K562 (cell line): ENCODE data around the gene AGBL1. TPM values are rescaled to one million over a fixed set of nuclear protein-coding genes. Genes with fewer than 3 reads are reported as not detected.
"Not testable (repeated sequence)": the region's sequence is repeated elsewhere in the genome, so short reads cannot be mapped to it uniquely, and the experiment has no call there.

ENCODE experiments used
- ATAC-seq: fragments of 200-7000 bp; cut with Tn5 transposase; 3 replicates; pipeline ENCODE4 v1.9.1; 2020; ENCODE audit warnings: moderate library complexity
- BruUV-seq: library from RNA; stranded (reverse); fragments of 400-500 nt; replicated peaks from 2 replicates; lab custom pipeline; 2021; lab: Mats Ljungman, UMichigan
- CTCF ChIA-PET: fragments of 300-600 bp; formaldehyde crosslinking; extraction: SDS; loops from one replicate; lab custom pipeline; 2021; ENCODE audit warnings: low intra/inter-chr PET ratio; lab: Yijun Ruan, JAX
- POLR2A ChIA-PET: fragments of 300-600, 350-650 bp; sonication (Branson Sonifier 250); formaldehyde crosslinking; extraction: SDS; loops from one replicate; lab custom pipeline; 2021; ENCODE audit warnings: antibody characterized with exemption, inconsistent platforms; lab: Yijun Ruan, JAX
- DNase-seq, 4 experiments: peaks; one replicate each; pipeline versions ENCODE4 v3.0.0 to v3.0.0-alpha.2; 2011 to 2018; ENCODE audit warnings: low spot score in 3 of 4, mixed read lengths in 3 of 4; ENCODE audit errors: extremely low read depth in 1 of 4
- FAIRE-seq: peaks from 2 replicates; lab custom pipeline; 2011; peaks lifted over from hg19 to GRCh38; lab: Jason Lieb, UNC
- H2AFZ ChIP-seq: 2 replicates; pipeline ENCODE4 v1.6.0; 2011; ENCODE audit warnings: low read depth, low read length, control low read depth, inconsistent platforms
- H3K27ac ChIP-seq: fragments of 200-600 bp; 3 replicates; pipeline ENCODE4 v1.8.0; 2011; ENCODE audit warnings: low read depth, mild to moderate bottlenecking, control low read depth, inconsistent platforms, low read length, moderate library complexity, mixed read lengths; ENCODE audit errors: extremely low read depth
- H3K27me3 ChIP-seq, 2 experiments: fragments of 300-600 bp in 1 of 2; 2 replicates in 1 of 2; 3 replicates in 1 of 2; pipeline versions ENCODE4 v1.6.0 to v1.8.0; 2011; ENCODE audit warnings: inconsistent platforms in 2 of 2, low read length in 2 of 2, mild to moderate bottlenecking in 1 of 2, mixed read lengths in 1 of 2, moderate library complexity in 1 of 2; ENCODE audit not compliant: control insufficient read depth in 2 of 2, insufficient read depth in 2 of 2
- H3K36me3 ChIP-seq: fragments of 300-600 bp; 3 replicates; pipeline ENCODE4 v1.8.0; 2011; ENCODE audit warnings: mild to moderate bottlenecking, low read length, inconsistent platforms; ENCODE audit not compliant: control insufficient read depth, insufficient read depth
- H3K4me1 ChIP-seq, 2 experiments: fragments of 200-600 bp in 1 of 2; replicated peaks in 1 of 2; 2 replicates in 1 of 2; 3 replicates in 1 of 2; pipeline versions ENCODE4 v1.5.1 to v1.8.0; 2011; ENCODE audit warnings: inconsistent platforms in 2 of 2, low read length in 2 of 2, mild to moderate bottlenecking in 1 of 2, mixed read lengths in 1 of 2, moderate library complexity in 1 of 2; ENCODE audit not compliant: control insufficient read depth in 2 of 2, insufficient read depth in 2 of 2
- H3K4me2 ChIP-seq: 2 replicates; pipeline ENCODE4 v1.6.1; 2011; ENCODE audit warnings: low read length, control low read depth, inconsistent platforms, mixed read lengths; ENCODE audit not compliant: insufficient read depth
- H3K4me3 ChIP-seq: fragments of 200-600 bp; sonication (generic), shearing (Covaris generic); 2 replicates; pipeline ENCODE4 v1.5.1; 2016; ENCODE audit warnings: control low read depth, inconsistent platforms
- H3K79me2 ChIP-seq: fragments of 200-600 bp; 3 replicates; pipeline ENCODE4 v1.8.0; 2011; ENCODE audit warnings: low read length, inconsistent platforms; ENCODE audit not compliant: control insufficient read depth, insufficient read depth
- H3K9ac ChIP-seq, 2 experiments: 2 replicates each; pipeline versions ENCODE4 v1.6.0 to v1.6.1; 2011; ENCODE audit warnings: low read depth in 2 of 2, low read length in 2 of 2, control low read depth in 1 of 2, inconsistent platforms in 1 of 2, mild to moderate bottlenecking in 1 of 2, mixed read lengths in 1 of 2; ENCODE audit not compliant: insufficient read depth in 1 of 2
- H3K9me1 ChIP-seq: one replicate; pipeline ENCODE4 v1.6.0; 2011; ENCODE audit warnings: inconsistent platforms, mild to moderate bottlenecking, low read length, moderate library complexity; ENCODE audit not compliant: control insufficient read depth, insufficient read depth
- H3K9me3 ChIP-seq: replicated peaks from 2 replicates; pipeline ENCODE4 v1.5.1; 2011; ENCODE audit warnings: low read depth, low read length, inconsistent platforms; ENCODE audit not compliant: control insufficient read depth, insufficient read depth
- H4K20me1 ChIP-seq: replicated peaks from 2 replicates; pipeline ENCODE4 v1.6.1; 2011; ENCODE audit warnings: low read length, inconsistent platforms, mixed read lengths; ENCODE audit not compliant: control insufficient read depth, insufficient read depth
- ETV6 ChIP-seq, 3 experiments: fragments of 150-350 bp in 1 of 3; sonication (generic) in 1 of 3; formaldehyde crosslinking in 1 of 3; IDR thresholded peaks; 2 replicates each; pipeline versions ENCODE4 v1.6.1 to v1.8.0; 2014 to 2022; ENCODE audit warnings: borderline replicate concordance in 2 of 3, low read depth in 2 of 3, antibody characterized with exemption in 1 of 3, low read length in 1 of 3, mild to moderate bottlenecking in 1 of 3, missing genetic modification reagents in 1 of 3
- GTF2B ChIP-seq: IDR thresholded peaks from 2 replicates; pipeline ENCODE4 v1.6.1; 2011; ENCODE audit not compliant: insufficient read length; ENCODE audit errors: extremely low read depth
- PREB ChIP-seq: sonication (generic); formaldehyde crosslinking; IDR thresholded peaks from 2 replicates; pipeline ENCODE4 v1.8.1; 2023; ENCODE audit warnings: mild to moderate bottlenecking, missing genetic modification reagents
- PRMT5 ChIP-seq: sonication (generic); formaldehyde crosslinking; IDR thresholded peaks from 2 replicates; pipeline ENCODE4 v1.5.0; 2020; ENCODE audit warnings: missing genetic modification reagents
- TEAD2 ChIP-seq: fragments of 450-650 bp; IDR thresholded peaks from 2 replicates; pipeline ENCODE4 v1.6.1; 2016; ENCODE audit warnings: missing genetic modification characterization, control low read depth, missing compliant biosample characterization
- TOE1 ChIP-seq, 2 experiments: fragments of 450-650 bp in 1 of 2; sonication (generic) in 1 of 2; formaldehyde crosslinking in 1 of 2; IDR thresholded peaks; 2 replicates each; pipeline versions ENCODE4 v1.7.1 to v1.8.0; 2016 to 2022; ENCODE audit warnings: borderline replicate concordance in 2 of 2, mild to moderate bottlenecking in 2 of 2, antibody characterized with exemption in 1 of 2, inconsistent platforms in 1 of 2, low read depth in 1 of 2, missing genetic modification reagents in 1 of 2, moderate library complexity in 1 of 2
- ZNF592 ChIP-seq: fragments of 450-650 bp; IDR thresholded peaks from 2 replicates; pipeline ENCODE4 v1.6.1; 2017; ENCODE audit warnings: antibody characterized with exemption, mild to moderate bottlenecking
- WGBS: fragments of 100-300 bp; shearing (Covaris generic); methylation state at CpG from one replicate; pipeline ENCODE4 v1.1.6; 2016; ENCODE audit warnings: low coverage, mixed read lengths; ENCODE audit not compliant: insufficient coverage; ENCODE audit errors: missing lambda C conversion rate; 5-methylcytosine and 5-hydroxymethylcytosine counted together
- in situ Hi-C: fragments of 300-500 bp; cut with MboI; formaldehyde crosslinking; loops from 4 replicates; pipeline ENCODE4 v1.15.0; 2018; ENCODE audit warnings: inconsistent platforms, mixed read lengths
- intact Hi-C: fragments of 100-400 bp; cut with micrococcal nuclease; formaldehyde crosslinking; loops from 2 replicates; pipeline ENCODE4 v1.14.2; 2022
- polyA plus RNA-seq, 8 experiments: library from polyadenylated mRNA; depleted of rRNA in 4 of 8; stranded (reverse) in 5 of 8; unstranded in 3 of 8; fragments of >200 nt; fragmentation: Nextera tagmentation in 2 of 8; fragmentation: Illumina TruSeq in 1 of 8; extraction: Ambion mirVana in 2 of 8; extraction: Trizol in 1 of 8; gene quantifications; 2 replicates each; pipeline versions ENCODE4 v1.2.1 to v1.2.3, GENCODE V29; 2011 to 2014; ENCODE audit warnings: inconsistent platforms in 1 of 8, missing spikeins in 1 of 8
- total RNA-seq, 7 experiments: library from RNA; depleted of rRNA in 6 of 7; stranded (reverse); fragments of >200 nt in 6 of 7; fragmentation: Illumina TruSeq in 2 of 7; extraction: Trizol in 2 of 7; gene quantifications; 2 replicates each; pipeline versions ENCODE4 v1.2.1 to v1.2.3, GENCODE V29; 2011 to 2021; ENCODE audit warnings: low replicate concordance in 1 of 7

The AGBL1 gene
- total and polyA plus RNA-seq, 9 of the 15 experiments (the other 6 are each of a cell fraction or from before 2014, with no cell fraction given), result not detected

DNA sequence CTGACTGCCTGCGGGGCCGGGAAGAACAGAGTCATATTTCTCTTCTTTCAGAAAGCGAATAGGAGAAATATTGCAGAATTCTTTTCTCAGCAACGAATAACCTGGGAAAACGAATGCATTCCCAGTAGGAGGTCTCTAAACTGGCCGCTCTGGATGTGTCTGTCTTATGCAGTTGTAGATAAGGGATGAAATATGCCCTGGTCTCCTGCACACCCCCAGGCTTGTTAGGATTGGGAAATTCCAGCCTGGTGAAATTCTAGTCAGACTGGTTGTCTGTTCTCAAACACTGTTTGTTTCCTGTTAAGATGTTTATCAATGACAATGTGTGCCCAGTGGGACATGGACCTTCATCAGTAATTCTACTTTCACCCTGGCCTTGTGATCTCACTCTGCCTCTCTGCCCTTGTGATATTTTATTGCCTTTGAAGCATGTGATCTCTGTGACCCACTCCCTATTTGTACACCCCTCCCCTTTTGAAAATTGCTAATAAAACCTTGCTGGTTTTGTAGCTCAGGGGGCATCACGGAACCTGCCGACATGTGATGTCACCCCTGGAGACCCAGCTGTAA, 385.9 kb downstream of the AGBL1 start:
- H2AFZ ChIP-seq, CTCF ChIA-PET, ATAC-seq, BruUV-seq, H3K79me2 ChIP-seq, H3K4me3 ChIP-seq, FAIRE-seq, H4K20me1 ChIP-seq, H3K27me3 ChIP-seq, H3K9me1 ChIP-seq, in situ Hi-C loops, H3K9ac ChIP-seq, H3K4me1 ChIP-seq, H3K4me2 ChIP-seq, intact Hi-C loops, DNase-seq, H3K36me3 ChIP-seq, POLR2A ChIA-PET, H3K9me3 ChIP-seq, H3K27ac ChIP-seq: not testable (repeated sequence)
- 4% methylated on average over 8 of the region's 8 CpGs for WGBS

DNA sequence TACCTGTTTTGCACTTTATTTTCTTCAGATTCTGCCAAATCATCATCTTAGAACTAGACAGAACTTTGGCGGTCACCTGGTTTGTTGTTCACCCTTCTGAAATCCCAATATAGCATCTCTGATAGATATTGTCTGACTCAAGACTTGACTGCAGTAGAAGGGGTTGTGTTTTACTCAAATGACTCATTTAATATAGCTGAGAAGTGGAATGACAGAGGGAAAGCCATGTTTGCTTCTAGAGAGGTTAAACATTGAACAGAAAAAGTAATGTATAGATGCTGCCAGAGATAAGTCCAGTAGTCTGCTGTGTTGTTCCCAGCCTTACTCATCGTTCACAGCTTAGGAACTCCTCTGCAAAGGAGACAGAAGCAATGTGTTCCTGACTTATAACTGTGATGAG, 402.0 kb downstream of the AGBL1 start:
- ChIA-PET POLR2A (no interaction called here), CTCF (no interaction called here)
- H3K27ac ChIP-seq, result no peak overlapping the region
- no peak overlapping the region for H2AFZ ChIP-seq
- no peak for ATAC-seq
- H3K4me2 ChIP-seq, result no peak overlapping the region
- no peak for FAIRE-seq
- no peaks in the 10 kb centered on the region for H3K4me1 ChIP-seq
- no peaks in the 10 kb centered on the region for H3K9me1 ChIP-seq
- in situ Hi-C loops, result no loop called here
- no peaks in the 10 kb centered on the region for H3K36me3 ChIP-seq
- no peak overlapping the region for H3K9ac ChIP-seq
- H3K9me3 ChIP-seq, result no peaks in the 10 kb centered on the region
- 0% methylated on average over 2 of the region's 2 CpGs for WGBS
- intact Hi-C loops, result no loop called here
- no peaks in the 10 kb centered on the region for H3K79me2 ChIP-seq
- no peaks in the 10 kb centered on the region for H4K20me1 ChIP-seq
- H3K4me3 ChIP-seq, result no peak overlapping the region
- H3K27me3 ChIP-seq, result no peaks in the 10 kb centered on the region
- DNase-seq, result no peak
- no TSS peak for BruUV-seq
- TF ChIP-seq GTF2B (no peak), ZNF592 (no peak), PRMT5 (CRISPR knock-in tag) (no peak), ETV6 (IDR thresholded peaks at IDR 0.05; ENCODE audit: borderline replicate concordance in 1 of 2, low read depth in 2 of 2, low read length in 1 of 2) (no peak), ETV6 (CRISPR knock-in tag; IDR thresholded peaks at IDR 0.05; ENCODE audit: borderline replicate concordance) (no peak), TEAD2 (no peak), TOE1 (IDR thresholded peaks at IDR 0.05; ENCODE audit: borderline replicate concordance) (no peak), TOE1 (CRISPR knock-in tag; IDR thresholded peaks at IDR 0.05; ENCODE audit: borderline replicate concordance, low read depth) (no peak), PREB (CRISPR knock-in tag) (no peak)
